Transverse colon (tissue), 4 donors: ENCODE results near the gene ACACA.

Experiments
- POLR2A ChIP-seq: fragments of 450-650 bp; IDR thresholded peaks from one replicate; pipeline ENCODE4 v1.6.1; 2016; ENCODE audit warnings: antibody characterized with exemption, mild to moderate bottlenecking, moderate library complexity
- POLR2AphosphoS5 ChIP-seq, 3 donors: sonication (generic); formaldehyde crosslinking; IDR thresholded peaks; one replicate each; pipeline ENCODE4 v1.6.1; 2016; ENCODE audit warnings: antibody characterized with exemption in 3 of 3
- TF ChIP-seq, protein P1 (sequence below), 5 experiments: fragments of 200-600 bp in 3 of 5; fragments of 450-650 bp in 2 of 5; sonication (generic) in 3 of 5; IDR thresholded peaks; 1 replicate in 2 of 5; 2 replicates in 3 of 5; pipeline ENCODE4 v1.5.1; 2016 to 2017; ENCODE audit warnings: antibody characterized with exemption in 5 of 5, inconsistent platforms in 3 of 5, mild to moderate bottlenecking in 2 of 5, moderate library complexity in 1 of 5

DNA sequence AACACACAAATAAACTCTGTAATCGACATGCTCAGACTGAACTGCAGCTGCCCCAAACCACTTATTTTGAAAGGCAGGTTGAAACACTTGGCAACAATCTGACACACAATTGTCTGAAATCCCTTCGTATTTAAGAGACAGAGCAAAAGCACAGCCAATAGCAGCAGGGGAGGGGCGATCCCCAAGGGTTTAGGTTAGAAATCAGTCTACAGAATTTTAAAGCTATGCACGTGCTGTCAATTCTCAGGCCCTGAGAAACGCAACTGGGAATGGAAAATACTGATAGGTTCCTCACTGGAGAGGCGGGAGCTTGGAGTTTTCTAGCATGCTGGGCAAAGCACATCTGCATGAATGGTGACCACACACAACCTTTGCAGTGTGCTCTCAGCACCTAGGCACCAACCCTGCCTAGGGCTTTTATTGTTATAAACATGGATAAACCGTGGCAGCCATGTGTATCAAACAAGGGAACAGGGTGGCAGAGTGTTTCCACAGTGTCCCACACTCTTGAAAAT is 289.9 kb downstream of the ACACA start:
- TF ChIP-seq, protein P1, sequence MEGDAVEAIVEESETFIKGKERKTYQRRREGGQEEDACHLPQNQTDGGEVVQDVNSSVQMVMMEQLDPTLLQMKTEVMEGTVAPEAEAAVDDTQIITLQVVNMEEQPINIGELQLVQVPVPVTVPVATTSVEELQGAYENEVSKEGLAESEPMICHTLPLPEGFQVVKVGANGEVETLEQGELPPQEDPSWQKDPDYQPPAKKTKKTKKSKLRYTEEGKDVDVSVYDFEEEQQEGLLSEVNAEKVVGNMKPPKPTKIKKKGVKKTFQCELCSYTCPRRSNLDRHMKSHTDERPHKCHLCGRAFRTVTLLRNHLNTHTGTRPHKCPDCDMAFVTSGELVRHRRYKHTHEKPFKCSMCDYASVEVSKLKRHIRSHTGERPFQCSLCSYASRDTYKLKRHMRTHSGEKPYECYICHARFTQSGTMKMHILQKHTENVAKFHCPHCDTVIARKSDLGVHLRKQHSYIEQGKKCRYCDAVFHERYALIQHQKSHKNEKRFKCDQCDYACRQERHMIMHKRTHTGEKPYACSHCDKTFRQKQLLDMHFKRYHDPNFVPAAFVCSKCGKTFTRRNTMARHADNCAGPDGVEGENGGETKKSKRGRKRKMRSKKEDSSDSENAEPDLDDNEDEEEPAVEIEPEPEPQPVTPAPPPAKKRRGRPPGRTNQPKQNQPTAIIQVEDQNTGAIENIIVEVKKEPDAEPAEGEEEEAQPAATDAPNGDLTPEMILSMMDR (IDR thresholded peaks at IDR 0.05): no peak
- TF ChIP-seq POLR2A (no peak), POLR2AphosphoS5 (IDR thresholded peaks at IDR 0.05) (no peak)
